GM13976 (cell line): ENCODE measurements around the gene PRR20G.

Experiments
- DNase-seq: peaks from one replicate; pipeline ENCODE4 v3.0.0; 2012; ENCODE audit warnings: low spot score
- in situ Hi-C: fragments of 300-500 bp; cut with MboI; formaldehyde crosslinking; loops from one replicate; pipeline ENCODE4 v1.12.0; 2022; ENCODE audit warnings: low sequenced_read_pairs, mixed read lengths, inconsistent platforms; ENCODE audit not compliant: unreplicated experiment
- TF ChIP-seq, protein P1 (sequence below): IDR thresholded peaks from 2 replicates; pipeline ENCODE4 v1.5.1; 2012; ENCODE audit warnings: borderline replicate concordance, mild to moderate bottlenecking; ENCODE audit not compliant: insufficient read depth; ENCODE audit errors: extremely low read depth, missing control alignments, control extremely low read depth

Gene PRR20G

DNA sequence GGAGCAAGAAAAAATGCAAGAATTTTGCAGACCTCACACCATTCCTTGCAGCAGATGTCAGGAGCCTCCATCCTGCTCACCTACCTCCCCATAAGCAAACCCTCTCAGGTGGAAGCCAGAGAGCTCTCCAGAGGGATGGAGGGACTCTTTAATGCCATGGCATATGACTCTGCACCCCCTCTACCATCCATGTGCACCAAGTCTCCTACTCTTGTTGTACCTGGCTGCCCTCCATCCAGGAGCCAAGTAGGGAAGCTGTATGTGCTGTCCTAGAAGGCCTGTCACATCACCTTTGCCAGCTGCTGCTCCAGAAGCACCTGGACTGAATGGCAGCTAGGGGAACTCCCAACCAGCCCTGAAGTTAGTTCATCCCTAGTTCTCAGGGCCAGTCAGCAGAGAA lies 38.5 kb upstream of the PRR20G start:
- in situ Hi-C loops, result no loop called here
- TF ChIP-seq, protein P1, sequence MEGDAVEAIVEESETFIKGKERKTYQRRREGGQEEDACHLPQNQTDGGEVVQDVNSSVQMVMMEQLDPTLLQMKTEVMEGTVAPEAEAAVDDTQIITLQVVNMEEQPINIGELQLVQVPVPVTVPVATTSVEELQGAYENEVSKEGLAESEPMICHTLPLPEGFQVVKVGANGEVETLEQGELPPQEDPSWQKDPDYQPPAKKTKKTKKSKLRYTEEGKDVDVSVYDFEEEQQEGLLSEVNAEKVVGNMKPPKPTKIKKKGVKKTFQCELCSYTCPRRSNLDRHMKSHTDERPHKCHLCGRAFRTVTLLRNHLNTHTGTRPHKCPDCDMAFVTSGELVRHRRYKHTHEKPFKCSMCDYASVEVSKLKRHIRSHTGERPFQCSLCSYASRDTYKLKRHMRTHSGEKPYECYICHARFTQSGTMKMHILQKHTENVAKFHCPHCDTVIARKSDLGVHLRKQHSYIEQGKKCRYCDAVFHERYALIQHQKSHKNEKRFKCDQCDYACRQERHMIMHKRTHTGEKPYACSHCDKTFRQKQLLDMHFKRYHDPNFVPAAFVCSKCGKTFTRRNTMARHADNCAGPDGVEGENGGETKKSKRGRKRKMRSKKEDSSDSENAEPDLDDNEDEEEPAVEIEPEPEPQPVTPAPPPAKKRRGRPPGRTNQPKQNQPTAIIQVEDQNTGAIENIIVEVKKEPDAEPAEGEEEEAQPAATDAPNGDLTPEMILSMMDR, result no peak

DNA sequence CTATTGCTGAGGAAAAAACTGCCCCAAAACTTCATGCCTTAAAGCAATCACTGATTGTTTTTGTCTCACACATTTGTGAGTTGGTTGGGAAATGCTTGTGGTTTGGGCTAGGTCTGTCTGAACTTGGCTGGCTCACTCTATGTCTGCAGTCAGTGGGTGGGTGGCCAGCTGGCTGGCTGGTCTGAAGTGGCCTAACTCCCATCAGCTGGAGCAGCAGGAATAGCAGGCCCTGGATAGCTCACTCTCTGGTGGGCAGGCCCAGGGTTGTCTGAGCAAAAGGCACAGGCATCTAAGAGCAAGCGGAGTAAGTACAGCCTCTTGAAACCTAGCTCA lies 37.7 kb upstream of the PRR20G start:
- in situ Hi-C loops, result no loop called here
- DNase-seq, result no peak
- TF ChIP-seq, protein P1, result no peak

More for the DNA sequence above, 38.5 kb upstream of the PRR20G start:
- no peak for DNase-seq

DNA sequence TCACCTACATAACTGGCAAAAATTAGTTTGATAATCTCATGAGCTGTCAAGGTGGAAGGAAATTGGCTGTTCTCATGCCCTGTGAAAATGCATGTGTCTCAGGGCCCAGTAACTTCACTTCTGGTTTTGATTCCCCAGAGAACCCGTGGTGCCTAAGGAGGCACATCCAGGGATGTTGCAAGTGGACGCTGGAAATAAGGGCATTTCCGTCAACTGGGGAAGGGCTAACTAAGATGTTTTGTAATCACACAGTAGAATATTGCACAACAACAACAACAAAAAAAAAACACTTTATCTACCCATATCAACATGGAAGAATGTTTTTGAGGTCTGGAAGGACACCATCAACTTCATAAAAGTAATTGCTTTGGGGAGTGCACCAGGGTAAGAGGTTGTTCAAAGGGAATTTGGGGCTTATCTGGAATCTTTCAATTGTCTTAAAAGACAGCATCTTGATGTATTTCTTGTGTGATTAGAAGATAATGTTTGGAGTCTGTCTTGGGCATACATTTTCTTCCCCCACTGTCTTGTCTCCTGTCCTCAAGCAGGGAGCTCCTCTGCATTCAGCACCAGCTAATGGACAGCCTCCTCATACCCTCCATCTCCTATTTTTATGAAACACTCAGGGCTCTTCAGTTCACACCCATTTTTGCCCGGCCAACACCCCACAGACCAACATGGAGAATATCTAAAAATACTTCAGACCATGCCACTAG lies 37.2 kb upstream of the PRR20G start:
- in situ Hi-C loops, result no loop called here
- TF ChIP-seq, protein P1, result no peak
- no peak for DNase-seq

DNA sequence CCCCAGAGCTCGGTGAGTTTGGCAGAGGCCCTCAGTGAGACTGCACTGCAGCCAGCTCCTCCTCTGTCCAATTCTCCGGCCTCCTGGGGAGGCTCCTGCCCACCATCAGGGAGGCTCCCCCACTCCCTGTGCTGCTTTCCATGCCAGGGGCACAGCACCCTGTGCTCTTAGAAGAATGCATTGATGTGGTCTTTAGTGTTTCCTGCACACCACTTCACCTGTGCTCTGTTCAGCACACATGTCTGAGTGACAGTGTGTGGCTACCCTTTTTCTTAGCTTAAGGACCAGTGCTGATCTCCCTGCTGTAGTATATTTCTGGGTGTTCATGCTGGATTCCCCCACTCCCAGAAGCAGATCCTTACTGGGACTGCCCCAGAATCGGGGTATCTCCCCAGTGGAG lies 36.2 kb upstream of the PRR20G start:
- in situ Hi-C loops, result no loop called here
- TF ChIP-seq, protein P1, result no peak
- DNase-seq, result no peak

DNA sequence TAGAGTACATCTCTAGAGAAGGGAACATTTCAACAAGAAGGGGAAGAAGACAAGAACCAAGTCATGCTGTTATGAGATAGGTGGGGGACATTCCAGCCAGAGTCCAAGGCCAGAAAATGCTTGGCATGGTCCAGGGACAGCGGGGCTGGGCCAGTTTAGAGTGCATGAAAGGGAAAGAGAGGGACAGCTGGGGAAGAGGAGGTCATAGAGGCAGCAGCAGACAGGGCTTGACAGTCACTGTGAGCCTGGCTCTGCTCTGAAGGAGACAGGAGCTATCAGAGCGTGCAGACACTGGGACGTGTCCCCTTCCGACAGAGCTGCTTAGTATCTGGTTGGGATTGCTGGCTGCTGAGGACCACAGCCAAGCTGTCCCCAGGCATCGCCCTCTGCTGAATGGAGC lies 35.7 kb upstream of the PRR20G start:
- in situ Hi-C loops, result no loop called here
- TF ChIP-seq, protein P1, result no peak
- no peak for DNase-seq

DNA sequence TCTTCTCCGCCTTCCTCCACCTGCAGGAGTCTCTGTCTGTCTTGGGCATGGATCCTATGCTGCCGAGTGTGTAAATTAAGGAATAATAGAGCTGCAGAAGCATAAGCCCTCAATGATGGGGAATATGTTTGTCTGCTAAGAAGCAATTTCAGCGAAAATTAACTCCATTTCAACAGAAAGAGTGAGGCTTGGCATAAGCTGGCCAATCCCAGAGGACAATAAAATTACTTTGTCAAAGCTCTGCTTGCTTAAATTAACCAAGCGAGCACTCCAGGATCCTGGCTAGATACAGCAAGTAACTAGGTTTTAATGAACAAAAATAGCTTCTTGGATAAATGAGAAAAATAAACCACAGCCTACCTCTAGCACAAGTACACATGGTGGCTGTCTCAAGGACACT lies 33.5 kb upstream of the PRR20G start:
- in situ Hi-C loops, result no loop called here
- TF ChIP-seq, protein P1, result no peak
- no peak for DNase-seq
